Measurements from ENCODE around the gene PIGK. TPM values are rescaled to one million over a fixed set of nuclear protein-coding genes. Genes with fewer than 3 reads are reported as not detected.
"Not testable (repeated sequence)": the region's sequence is repeated elsewhere in the genome, so short reads cannot be mapped to it uniquely, and the experiment has no call there.

PIGK gene
- total and polyA plus RNA-seq, 10 of the 15 experiments (the other 5 are each of a cell fraction or from before 2014, with no cell fraction given): 9.1 to 27.4 (median 16.9) TPM

DNA sequence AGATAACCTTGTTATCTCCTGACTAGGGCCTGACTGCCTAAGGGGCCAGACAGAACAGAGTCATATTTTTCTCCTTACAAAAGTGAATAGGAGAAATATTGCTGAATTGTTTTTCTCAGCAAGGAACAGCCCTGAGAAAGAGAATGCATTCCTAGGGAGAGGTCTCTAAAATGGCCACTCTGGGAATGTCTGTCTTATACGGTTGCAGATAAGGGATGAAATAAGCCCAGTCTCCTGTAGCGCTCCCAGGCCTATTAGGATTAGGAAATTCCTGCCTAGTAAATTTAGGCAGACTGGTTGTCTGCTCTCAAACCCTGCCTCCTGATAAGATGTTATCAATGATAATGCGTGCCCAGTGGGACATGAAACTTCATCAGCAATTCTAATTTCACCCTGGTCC lies 15.2 kb downstream of the PIGK start:
- RAD21 ChIA-PET (ENCODE audit: unreplicated experiment); FAIRE-seq: not testable (repeated sequence)
- 100% methylated on average over 3 of the region's 3 CpGs for WGBS (ENCODE audit: insufficient coverage, insufficient replicate concordance, low lambda C conversion rate, missing lambda C conversion rate)

DNA sequence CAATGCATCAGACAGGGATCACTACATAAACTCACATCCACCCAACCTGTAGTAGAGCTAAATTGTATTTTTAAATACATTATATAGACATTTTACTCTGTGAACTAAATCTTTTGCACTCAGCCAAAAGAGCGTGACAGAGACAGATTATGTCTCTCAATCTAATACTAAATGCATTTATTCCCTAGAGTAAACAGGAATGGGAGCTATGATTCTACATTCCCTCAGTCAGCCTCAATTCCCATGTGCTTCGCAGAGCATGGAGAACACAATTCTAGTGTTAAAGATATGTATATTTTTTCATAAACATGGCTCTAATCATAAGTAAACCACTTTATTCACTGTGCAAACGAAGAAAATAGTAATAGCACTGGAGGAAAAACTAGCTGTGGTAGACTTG lies 16.5 kb downstream of the PIGK start:
- BruUV-seq (replicated peaks): no TSS peak

More for the DNA sequence above, 15.2 kb downstream of the PIGK start:
- DNase-seq (ENCODE audit: low read depth, low spot score); ATAC-seq; BruUV-seq (replicated peaks); CTCF ChIA-PET; intact Hi-C loops (cut with micrococcal nuclease; ENCODE audit: unreplicated experiment); POLR2A ChIA-PET; H3K27me3 ChIP-seq (replicated peaks in 1 of 2; ENCODE audit: control insufficient read depth in 2 of 2, insufficient read depth in 2 of 2, low read length in 1 of 2); H2AFZ ChIP-seq (ENCODE audit: control insufficient read depth, low read depth, low read length); H3K9me3 ChIP-seq (replicated peaks; ENCODE audit: control insufficient read depth, insufficient read depth, low read length); in situ Hi-C loops (cut with MboI); H3K9ac ChIP-seq (ENCODE audit: control insufficient read depth, insufficient read depth, low read length); H3K36me3 ChIP-seq (ENCODE audit: control insufficient read depth in 2 of 2, insufficient read depth in 2 of 2, low read length in 1 of 2); H4K20me1 ChIP-seq (ENCODE audit: control insufficient read depth, insufficient read depth); H3K4me1 ChIP-seq (ENCODE audit: control insufficient read depth, insufficient read depth, low read length); H3K4me2 ChIP-seq (ENCODE audit: control insufficient read depth, insufficient read depth); H3K79me2 ChIP-seq (ENCODE audit: control insufficient read depth, insufficient read depth, low read length); H3K4me3 ChIP-seq; H3K27ac ChIP-seq (ENCODE audit: control insufficient read depth, insufficient read depth); SMC1A ChIA-PET (ENCODE audit: uncharacterized antibody, unreplicated experiment): not testable (repeated sequence)
- TF ChIP-seq, protein P1, sequence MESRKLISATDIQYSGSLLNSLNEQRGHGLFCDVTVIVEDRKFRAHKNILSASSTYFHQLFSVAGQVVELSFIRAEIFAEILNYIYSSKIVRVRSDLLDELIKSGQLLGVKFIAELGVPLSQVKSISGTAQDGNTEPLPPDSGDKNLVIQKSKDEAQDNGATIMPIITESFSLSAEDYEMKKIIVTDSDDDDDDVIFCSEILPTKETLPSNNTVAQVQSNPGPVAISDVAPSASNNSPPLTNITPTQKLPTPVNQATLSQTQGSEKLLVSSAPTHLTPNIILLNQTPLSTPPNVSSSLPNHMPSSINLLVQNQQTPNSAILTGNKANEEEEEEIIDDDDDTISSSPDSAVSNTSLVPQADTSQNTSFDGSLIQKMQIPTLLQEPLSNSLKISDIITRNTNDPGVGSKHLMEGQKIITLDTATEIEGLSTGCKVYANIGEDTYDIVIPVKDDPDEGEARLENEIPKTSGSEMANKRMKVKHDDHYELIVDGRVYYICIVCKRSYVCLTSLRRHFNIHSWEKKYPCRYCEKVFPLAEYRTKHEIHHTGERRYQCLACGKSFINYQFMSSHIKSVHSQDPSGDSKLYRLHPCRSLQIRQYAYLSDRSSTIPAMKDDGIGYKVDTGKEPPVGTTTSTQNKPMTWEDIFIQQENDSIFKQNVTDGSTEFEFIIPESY (IDR thresholded peaks at IDR 0.05): peak; percentile 95

More for the DNA sequence above, 16.5 kb downstream of the PIGK start:
- in situ Hi-C loops (cut with MboI): no loop called here
- 74% methylated on average over 3 of the region's 3 CpGs for WGBS (ENCODE audit: insufficient coverage, insufficient replicate concordance, low lambda C conversion rate, missing lambda C conversion rate)
- H4K20me1 ChIP-seq (ENCODE audit: control insufficient read depth, insufficient read depth): no peaks in the 10 kb centered on the region
- no peak for DNase-seq (ENCODE audit: low read depth, low spot score)
- SMC1A ChIA-PET (ENCODE audit: uncharacterized antibody, unreplicated experiment): interaction anchor here (1.0 to 1.3 kb wide), 2 partner anchors 8 to 20 kb away, joined by 3 read pairs; no protein-coding TSS in a partner anchor
- no peak overlapping the region for H3K9ac ChIP-seq (ENCODE audit: control insufficient read depth, insufficient read depth, low read length)
- TF ChIP-seq RAD21 (IDR thresholded peaks at IDR 0.05; ENCODE audit: insufficient read depth, low read depth, low read length): no peak
- TF ChIP-seq TCF7 (IDR thresholded peaks at IDR 0.05; ENCODE audit: borderline replicate concordance): no peak
- no peak for TF ChIP-seq FOXK2 (IDR thresholded peaks at IDR 0.05)
- TF ChIP-seq SMC3 (IDR thresholded peaks at IDR 0.05; ENCODE audit: borderline replicate concordance, low read length): no peak
- POLR2A ChIA-PET: no interaction called here
- no peak overlapping the region for H3K4me3 ChIP-seq
- no peak for ATAC-seq
- H2AFZ ChIP-seq (ENCODE audit: control insufficient read depth, low read depth, low read length): no peak overlapping the region
- intact Hi-C loops (cut with micrococcal nuclease; ENCODE audit: unreplicated experiment): no loop called here
- RAD21 ChIA-PET (ENCODE audit: unreplicated experiment): no interaction called here
- H3K79me2 ChIP-seq (ENCODE audit: control insufficient read depth, insufficient read depth, low read length): no peaks in the 10 kb centered on the region
- no peak overlapping the region for H3K4me2 ChIP-seq (ENCODE audit: control insufficient read depth, insufficient read depth)
- no peaks in the 10 kb centered on the region for H3K36me3 ChIP-seq (ENCODE audit: control insufficient read depth in 2 of 2, insufficient read depth in 2 of 2, low read length in 1 of 2)
- CTCF ChIA-PET: no interaction called here
- no peaks in the 10 kb centered on the region for H3K27me3 ChIP-seq (replicated peaks in 1 of 2; ENCODE audit: control insufficient read depth in 2 of 2, insufficient read depth in 2 of 2, low read length in 1 of 2)
- H3K4me1 ChIP-seq (ENCODE audit: control insufficient read depth, insufficient read depth, low read length): no peaks in the 10 kb centered on the region
- no peak for FAIRE-seq
- no peaks in the 10 kb centered on the region; the same call in 2 of the 3 replicates for H3K9me3 ChIP-seq (replicated peaks; ENCODE audit: control insufficient read depth, insufficient read depth, low read length)
- H3K27ac ChIP-seq (ENCODE audit: control insufficient read depth, insufficient read depth): no peak overlapping the region

Measured in GM12878 (cell line).